Aorta (tissue), 5 donors: Measurements from ENCODE around the gene IRAK3. TPM values are rescaled to one million over a fixed set of nuclear protein-coding genes. Genes with fewer than 3 reads are reported as not detected.

Experiments used
- ATAC-seq: fragments of 200-7000 bp; cut with Tn5 transposase; one replicate; pipeline ENCODE4 v1.9.1; 2022; ENCODE audit warnings: moderate library complexity; ENCODE audit not compliant: low FRiP score
- DNase-seq, 2 donors: peaks; one replicate each; pipeline ENCODE4 v3.0.0-alpha.2; 2020
- H3K27ac ChIP-seq, 2 donors: one replicate each; pipeline ENCODE4 v1.5.1; 2013; ENCODE audit warnings: low read length in 2 of 2, mild to moderate bottlenecking in 2 of 2, moderate library complexity in 2 of 2, control low read depth in 1 of 2, inconsistent platforms in 1 of 2, low read depth in 1 of 2
- H3K27me3 ChIP-seq, 2 donors: one replicate each; pipeline ENCODE4 v1.6.1; 2013; ENCODE audit warnings: control low read depth in 1 of 2, low read length in 1 of 2, mild to moderate bottlenecking in 1 of 2, moderate library complexity in 1 of 2; ENCODE audit not compliant: insufficient read depth in 2 of 2, control insufficient read depth in 1 of 2
- H3K36me3 ChIP-seq, 2 donors: one replicate each; pipeline ENCODE4 v1.6.1; 2013; ENCODE audit warnings: control low read depth in 1 of 2, low read length in 1 of 2, mild to moderate bottlenecking in 1 of 2; ENCODE audit not compliant: insufficient read depth in 2 of 2, control insufficient read depth in 1 of 2
- H3K4me1 ChIP-seq, 2 donors: one replicate each; pipeline ENCODE4 v1.6.1; 2013; ENCODE audit warnings: low read length in 2 of 2, control low read depth in 1 of 2, mild to moderate bottlenecking in 1 of 2, moderate library complexity in 1 of 2; ENCODE audit not compliant: insufficient read depth in 2 of 2, control insufficient read depth in 1 of 2
- H3K4me3 ChIP-seq, 2 donors: one replicate each; pipeline ENCODE4 v1.5.1; 2013; ENCODE audit warnings: low read length in 2 of 2, control low read depth in 1 of 2, mild to moderate bottlenecking in 1 of 2
- H3K9me3 ChIP-seq: one replicate; pipeline ENCODE4 v1.6.1; 2013; ENCODE audit warnings: mild to moderate bottlenecking, low read length; ENCODE audit not compliant: control insufficient read depth
- WGBS, 2 donors: extraction: QIAGEN DNeasy Blood & Tissue Kit; methylation state at CpG; one replicate each; pipeline ENCODE4 v1.1.7; 2013; 5-methylcytosine and 5-hydroxymethylcytosine counted together
- intact Hi-C, 2 donors: fragments of 100-400 bp; cut with DNase I; formaldehyde crosslinking; loops; one replicate each; pipeline versions ENCODE4 v1.14.2 to v1.15.0; 2022
- polyA plus RNA-seq, 2 donors: library from polyadenylated mRNA; stranded (reverse); fragments of 200-250 nt; gene quantifications; one replicate each; pipeline ENCODE4 v1.2.3, GENCODE V29; 2013
- total RNA-seq, 2 donors: library from RNA; stranded (reverse); fragmentation: NEBNext Ultra II Directional; extraction: Animal tissue kit (Norgen Biotek cat#: 25700); gene quantifications; one replicate each; pipeline ENCODE4 v1.2.1, GENCODE V29; 2021
- donor health status: healthy with polysubstance abuse.
- donor health status: Bipolar disorder and iron deficiency.
- donor health status: DM: no; HTN: no; CAD: no.
- donor health status: DM: no; HTN: no; CAD: no.
- donor health status: DM: yes; HTN: yes; CAD: no.

IRAK3 gene
- total and polyA plus RNA-seq, 4 donors, result 5.0 to 32.2 (median 18.6) TPM

DNA sequence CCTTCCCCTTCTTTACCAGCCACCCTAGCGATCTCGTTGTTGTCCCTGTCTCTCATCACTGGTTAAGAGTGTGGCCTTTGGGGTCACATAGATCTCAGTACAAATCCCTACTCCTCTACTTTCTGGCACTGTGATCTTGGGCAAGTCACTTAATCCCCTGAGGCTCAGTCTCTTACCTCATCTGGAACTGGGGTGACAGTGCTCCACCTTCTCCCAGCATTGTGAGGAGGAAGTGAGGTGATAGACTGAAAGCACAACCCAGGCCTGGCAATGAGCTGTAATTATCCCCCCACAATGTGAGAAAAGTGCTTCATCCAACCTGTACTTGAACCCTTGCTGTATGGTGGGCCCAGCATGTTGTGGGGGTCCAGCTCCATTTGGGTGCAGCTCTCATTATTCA, 48.0 kb downstream of the IRAK3 start:
- Histone ChIP-seq H3K36me3 (no peaks in the 10 kb centered on the region), H3K27me3 (no peaks in the 10 kb centered on the region), H3K4me3 (no peak overlapping the region), H3K9me3 (no peaks in the 10 kb centered on the region), H3K27ac (no peak overlapping the region), H3K4me1 (peaks cover 0 to 1% of the 10 kb centered on the region in 2 donors)
- DNase-seq (no peak), ATAC-seq (no peak)
- 96 to 98% methylated on average over 2 of the region's 2 CpGs for WGBS, 2 donors
- intact Hi-C loops, result loop anchor here in 1 of 2 donors (10.0 kb wide), 1 partner anchor 62 kb away; no protein-coding TSS in a partner anchor

- intact Hi-C loops, result loop anchor here in 1 of 2 donors (10.0 kb wide), 1 partner anchor 63 kb away; no protein-coding TSS in a partner anchor
- Histone ChIP-seq H3K36me3 (no peaks in the 10 kb centered on the region), H3K9me3 (no peaks in the 10 kb centered on the region), H3K4me1 (peaks cover 0 to 1% of the 10 kb centered on the region in 2 donors), H3K27ac (no peak overlapping the region), H3K27me3 (no peaks in the 10 kb centered on the region), H3K4me3 (no peak overlapping the region)
- 81 to 87% methylated on average over 2 of the region's 2 CpGs for WGBS, 2 donors
- ATAC-seq, result no peak
- no peak for DNase-seq
Measured at GRCh38 chr12:66237505-66238175, 48.6 kb downstream of the IRAK3 start.

- DNase-seq, result no peak
- H3K9me3 ChIP-seq, result no peaks in the 10 kb centered on the region
- H3K4me1 ChIP-seq, result peaks cover 0 to 1% of the 10 kb centered on the region in 2 donors
- H3K27ac ChIP-seq, result no peak overlapping the region
- H3K4me3 ChIP-seq, result no peak overlapping the region
- no peak for ATAC-seq
- 95 to 100% methylated on average over 1 of the region's 1 CpG for WGBS, 2 donors
- intact Hi-C loops, result loop anchor here in 1 of 2 donors (10.0 kb wide), 1 partner anchor 64 kb away; no protein-coding TSS in a partner anchor
- no peaks in the 10 kb centered on the region for H3K27me3 ChIP-seq
- no peaks in the 10 kb centered on the region for H3K36me3 ChIP-seq
Measured at GRCh38 chr12:66239295-66239694, 50.3 kb downstream of the IRAK3 start.

GRCh38 chr12:66240096-66240820, 51.2 kb downstream of the IRAK3 start:
- Histone ChIP-seq H3K27me3 (no peaks in the 10 kb centered on the region), H3K27ac (no peak overlapping the region), H3K4me1 (peaks cover 0 to 1% of the 10 kb centered on the region in 2 donors), H3K36me3 (no peaks in the 10 kb centered on the region), H3K9me3 (no peaks in the 10 kb centered on the region), H3K4me3 (no peak overlapping the region)
- ATAC-seq, result no peak
- intact Hi-C loops, result no loop called here
- DNase-seq, result no peak
- 90 to 95% methylated on average over 7 of the region's 7 CpGs for WGBS, 2 donors

DNA sequence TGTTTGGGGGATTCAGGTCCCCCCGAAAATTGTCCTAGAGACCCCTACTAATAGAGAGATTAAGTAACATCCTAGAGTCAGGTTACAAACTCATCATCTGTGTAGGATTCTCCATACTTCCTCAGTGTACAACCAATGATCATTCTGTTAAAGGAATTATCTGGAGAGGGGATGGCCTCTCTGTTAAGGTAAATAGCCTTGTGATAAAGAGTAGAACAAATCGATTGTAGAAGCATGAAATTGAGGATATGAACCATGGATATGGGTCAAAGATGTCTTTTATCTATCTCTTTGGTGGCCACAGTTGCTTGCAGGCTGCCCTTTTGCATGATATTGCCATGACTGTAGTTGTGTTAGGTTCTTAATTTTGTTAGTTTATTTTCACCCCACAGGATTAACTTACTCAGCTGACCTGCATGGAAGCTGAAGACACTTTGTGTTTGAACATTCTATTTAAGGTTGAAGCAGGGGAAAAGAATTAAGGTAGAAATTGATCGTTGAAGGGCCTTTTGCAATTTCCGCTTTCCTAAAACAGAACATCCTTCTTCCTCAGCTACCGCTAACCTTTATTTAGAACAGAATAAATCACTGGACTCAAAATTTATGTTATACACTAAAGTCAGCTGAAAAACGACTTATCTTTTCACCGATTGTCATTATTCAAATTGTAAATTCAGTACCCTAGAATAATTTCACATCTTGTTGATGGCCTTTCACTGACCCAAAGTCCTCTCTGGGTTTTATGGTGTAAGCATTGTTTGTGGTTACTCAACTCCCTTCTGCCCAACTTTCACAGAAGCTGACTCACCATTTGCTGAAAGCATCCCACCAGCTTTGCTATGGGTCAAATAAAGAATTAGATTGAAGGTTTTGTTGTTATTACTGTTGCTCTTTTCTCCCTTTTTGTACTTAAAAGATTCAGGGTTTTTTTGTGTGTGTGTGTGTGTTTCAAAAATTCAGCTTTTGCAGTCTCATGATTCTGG, 52.3 kb downstream of the IRAK3 start:
- H3K27me3 ChIP-seq, result no peaks in the 10 kb centered on the region
- no peaks in the 10 kb centered on the region for H3K9me3 ChIP-seq
- no peak for ATAC-seq
- no peaks in the 10 kb centered on the region for H3K36me3 ChIP-seq
- intact Hi-C loops, result no loop called here
- no peak for DNase-seq
- WGBS, 2 donors, result 65 to 70% methylated on average over 7 of the region's 7 CpGs
- no peak overlapping the region for H3K4me3 ChIP-seq
- peaks cover 0 to 1% of the 10 kb centered on the region in 2 donors for H3K4me1 ChIP-seq
- H3K27ac ChIP-seq, result no peak overlapping the region

DNA sequence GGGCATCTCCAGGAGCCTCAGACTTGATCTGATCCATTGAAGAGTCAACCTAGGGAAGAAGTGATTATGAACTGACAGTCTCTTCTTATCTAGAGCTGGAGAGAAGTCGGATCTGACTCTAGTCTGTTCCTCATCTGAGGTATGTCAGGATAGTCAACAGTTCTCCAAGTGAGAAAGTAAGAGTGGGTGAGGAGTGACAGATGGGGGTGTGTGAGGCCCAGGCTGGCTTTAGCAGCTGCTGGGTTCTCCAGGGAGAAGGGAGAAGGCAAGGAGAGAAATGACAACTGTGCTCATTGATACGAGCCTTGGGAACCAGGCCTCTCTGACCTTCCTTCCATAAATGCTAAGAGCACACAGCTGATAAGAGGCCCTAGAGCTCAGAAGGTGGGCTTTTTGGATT, 53.3 kb downstream of the IRAK3 start:
- H3K27me3 ChIP-seq, result no peaks in the 10 kb centered on the region
- no peaks in the 10 kb centered on the region for H3K9me3 ChIP-seq
- ATAC-seq, result no peak
- H3K27ac ChIP-seq, result no peak overlapping the region
- no peaks in the 10 kb centered on the region for H3K36me3 ChIP-seq
- WGBS, 2 donors, result 84 to 86% methylated on average over 2 of the region's 2 CpGs
- peaks cover 0 to 1% of the 10 kb centered on the region in 2 donors for H3K4me1 ChIP-seq
- intact Hi-C loops, result no loop called here
- DNase-seq, result no peak
- no peak overlapping the region for H3K4me3 ChIP-seq

DNA sequence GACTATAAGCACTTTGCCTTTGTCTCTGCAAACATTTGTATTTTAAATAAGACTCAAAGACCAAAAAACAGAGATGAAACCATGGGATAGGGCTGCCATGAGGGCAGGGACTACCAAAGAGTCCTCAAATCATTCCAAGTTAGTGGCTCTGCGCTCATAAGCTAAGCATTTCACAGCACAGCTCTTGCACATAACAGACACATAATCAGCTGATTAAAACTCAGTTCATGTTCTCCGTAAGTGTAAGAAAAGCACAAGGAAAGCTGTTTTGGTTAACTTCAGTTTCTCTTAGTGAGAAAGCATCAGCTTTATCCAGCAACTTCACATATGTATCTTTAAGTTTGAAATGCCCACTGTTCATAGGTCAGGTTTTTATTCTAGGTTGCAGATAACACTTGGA, 54.9 kb downstream of the IRAK3 start:
- no peak overlapping the region for H3K27ac ChIP-seq
- DNase-seq (no peak), ATAC-seq (no peak)
- H3K27me3 ChIP-seq, result no peaks in the 10 kb centered on the region
- H3K9me3 ChIP-seq, result no peaks in the 10 kb centered on the region
- H3K36me3 ChIP-seq, result no peaks in the 10 kb centered on the region
- WGBS, 2 donors, result 95 to 100% methylated on average over 2 of the region's 2 CpGs
- peaks cover 0 to 1% of the 10 kb centered on the region in 2 donors for H3K4me1 ChIP-seq
- no peak overlapping the region for H3K4me3 ChIP-seq
- intact Hi-C loops, result no loop called here

GRCh38 chr12:66244446-66244845, 55.4 kb downstream of the IRAK3 start:
- no peak overlapping the region for H3K27ac ChIP-seq
- H3K4me1 ChIP-seq, result peaks cover 0 to 1% of the 10 kb centered on the region in 2 donors
- intact Hi-C loops, result no loop called here
- H3K4me3 ChIP-seq, result no peak overlapping the region
- WGBS, 2 donors, result 95 to 100% methylated on average over 1 of the region's 1 CpG
- no peak for DNase-seq
- no peaks in the 10 kb centered on the region for H3K9me3 ChIP-seq
- H3K27me3 ChIP-seq, result no peaks in the 10 kb centered on the region
- no peaks in the 10 kb centered on the region for H3K36me3 ChIP-seq
- ATAC-seq, result no peak
